ENCODE measurements around the gene PLA2G4A. TPM values are rescaled to one million over a fixed set of nuclear protein-coding genes. Genes with fewer than 3 reads are reported as not detected.

PLA2G4A gene
- total RNA-seq, 1 experiment from 2014 or later = not detected

- CTCF ChIA-PET = no interaction called here
- ATAC-seq = no peak
These were observed 97.3 kb downstream of the PLA2G4A start for GRCh38 chr1:186925881-186926669.

GRCh38 chr1:186927884-186928283, 99.1 kb downstream of the PLA2G4A start:
- no peaks in the 10 kb centered on the region for H3K4me1 ChIP-seq (ENCODE audit: control insufficient read depth, insufficient read depth, low read length)
- H3K9me3 ChIP-seq (ENCODE audit: control insufficient read depth, insufficient read depth, low read depth, low read length) = no peaks in the 10 kb centered on the region
- H3K36me3 ChIP-seq (ENCODE audit: control insufficient read depth, insufficient read depth, low read length) = no peaks in the 10 kb centered on the region
- H3K27me3 ChIP-seq (ENCODE audit: control insufficient read depth, insufficient read depth, low read length) = no peaks in the 10 kb centered on the region
- in situ Hi-C loops (cut with HindIII; ENCODE audit: low pct_unique_long_range_greater_than_20kb, low sequenced_read_pairs) = no loop called here
- ATAC-seq (no peak), DNase-seq (ENCODE audit: low read depth, low spot score) (no peak)
- H3K4me3 ChIP-seq (ENCODE audit: low read depth in 2 of 2, low read length in 2 of 2) = no peak overlapping the region
- no peak overlapping the region for H3K27ac ChIP-seq (ENCODE audit: low read length)
- ChIA-PET CTCF (no interaction called here), POLR2A (no interaction called here)
- intact Hi-C loops (cut with micrococcal nuclease; ENCODE audit: unreplicated experiment) = no loop called here
- BruUV-seq (replicated peaks) = no TSS peak
- TF ChIP-seq TCF7L2 (IDR thresholded peaks at IDR 0.05; ENCODE audit: low read depth, low read length) (no peak), SIN3A (IDR thresholded peaks at IDR 0.05; ENCODE audit: borderline replicate concordance, insufficient read depth, low read depth, low read length) (no peak), POLR2AphosphoS5 (IDR thresholded peaks at IDR 0.05; ENCODE audit: low read depth, low read length) (no peak), CTCF (IDR thresholded peaks at IDR 0.05) (no peak)

More at GRCh38 chr1:186925881-186926669, 97.3 kb downstream of the PLA2G4A start:
- TF ChIP-seq SIN3A (IDR thresholded peaks at IDR 0.05; ENCODE audit: borderline replicate concordance, insufficient read depth, low read depth, low read length) (no peak), REST (IDR thresholded peaks at IDR 0.05; ENCODE audit: insufficient read depth in 1 of 2, low read depth in 2 of 2, low read length in 1 of 2) (no peak), CTCF (IDR thresholded peaks at IDR 0.05) (no peak), POLR2AphosphoS5 (IDR thresholded peaks at IDR 0.05; ENCODE audit: low read depth, low read length) (no peak), TCF7L2 (IDR thresholded peaks at IDR 0.05; ENCODE audit: low read depth, low read length) (no peak)
- in situ Hi-C loops (cut with HindIII; ENCODE audit: low pct_unique_long_range_greater_than_20kb, low sequenced_read_pairs) = no loop called here
- POLR2A ChIA-PET = no interaction called here
- Histone ChIP-seq H3K4me1 (ENCODE audit: control insufficient read depth, insufficient read depth, low read length) (no peaks in the 10 kb centered on the region), H3K27me3 (ENCODE audit: control insufficient read depth, insufficient read depth, low read length) (no peaks in the 10 kb centered on the region), H3K36me3 (ENCODE audit: control insufficient read depth, insufficient read depth, low read length) (no peaks in the 10 kb centered on the region), H3K27ac (ENCODE audit: low read length) (no peak overlapping the region), H3K4me3 (ENCODE audit: low read depth in 2 of 2, low read length in 2 of 2) (no peak overlapping the region), H3K9me3 (ENCODE audit: control insufficient read depth, insufficient read depth, low read depth, low read length) (no peaks in the 10 kb centered on the region)
- no peak for DNase-seq (ENCODE audit: low read depth, low spot score)
- BruUV-seq (replicated peaks) = no TSS peak
- intact Hi-C loops (cut with micrococcal nuclease; ENCODE audit: unreplicated experiment) = no loop called here
